GM12878 (cell line): ENCODE measurements around the gene SPEG. TPM values are rescaled to one million over a fixed set of nuclear protein-coding genes. Genes with fewer than 3 reads are reported as not detected.

Experiments
- ATF2 ChIP-seq: IDR thresholded peaks from 2 replicates; pipeline ENCODE4 v1.6.1; 2012; ENCODE audit warnings: low read length, inconsistent platforms
- BACH1 ChIP-seq: fragments of 450-650 bp; IDR thresholded peaks from 2 replicates; pipeline ENCODE4 v1.6.1; 2017; ENCODE audit warnings: mild to moderate bottlenecking, borderline replicate concordance
- BCL3 ChIP-seq: IDR thresholded peaks from 2 replicates; pipeline ENCODE4 v1.6.1; 2011; ENCODE audit warnings: borderline replicate concordance, low read depth, mild to moderate bottlenecking, moderate library complexity, low read length; ENCODE audit not compliant: insufficient read depth, poor library complexity, severe bottlenecking
- CHD4 ChIP-seq: fragments of 200-600 bp; sonication (generic); IDR thresholded peaks from 2 replicates; pipeline ENCODE4 v1.6.1; 2016; ENCODE audit warnings: mild to moderate bottlenecking
- CREM ChIP-seq: IDR thresholded peaks from 2 replicates; pipeline ENCODE4 v1.6.1; 2014; ENCODE audit warnings: antibody characterized with exemption, low read depth
- CTCF ChIP-seq, 3 experiments: IDR thresholded peaks in 2 of 3; conservative IDR thresholded peaks in 1 of 3; 2 replicates each; pipeline ENCODE4 v1.5.1; 2011; ENCODE audit warnings: low read depth in 3 of 3, low read length in 3 of 3, mild to moderate bottlenecking in 3 of 3, control low read depth in 2 of 3, moderate library complexity in 2 of 3, inconsistent platforms in 1 of 3, mixed read lengths in 1 of 3; ENCODE audit not compliant: control insufficient read depth in 2 of 3, insufficient read depth in 1 of 3; ENCODE audit errors: extremely low read depth in 1 of 3
- IRF4 ChIP-seq: IDR thresholded peaks from 2 replicates; pipeline ENCODE4 v1.6.1; 2011; ENCODE audit warnings: low read depth, low read length
- KLF5 ChIP-seq: fragments of 450-650 bp; IDR thresholded peaks from 2 replicates; pipeline ENCODE4 v1.6.1; 2014; ENCODE audit warnings: mild to moderate bottlenecking; ENCODE audit not compliant: partially characterized antibody
- MAX ChIP-seq: IDR thresholded peaks from 2 replicates; pipeline ENCODE4 v1.6.1; 2012; ENCODE audit warnings: low read depth, low read length, improper control_type of control experiment
- NKRF ChIP-seq: fragments of 450-650 bp; conservative IDR thresholded peaks from 2 replicates; pipeline ENCODE4 v1.6.1; 2017; ENCODE audit warnings: mild to moderate bottlenecking, moderate library complexity
- PKNOX1 ChIP-seq: fragments of 450-650 bp; IDR thresholded peaks from 2 replicates; pipeline ENCODE4 v1.6.1; 2016; ENCODE audit warnings: mild to moderate bottlenecking
- POLR2A ChIP-seq: IDR thresholded peaks from 2 replicates; pipeline ENCODE4 v1.6.1; 2011; ENCODE audit warnings: low read depth, mild to moderate bottlenecking, low read length
- RFX5 ChIP-seq: IDR thresholded peaks from 2 replicates; pipeline ENCODE4 v1.6.1; 2011; ENCODE audit warnings: low read depth, low read length, improper control_type of control experiment
- SIN3A ChIP-seq: IDR thresholded peaks from 2 replicates; pipeline ENCODE4 v1.6.1; 2012; ENCODE audit warnings: low read depth, low read length, improper control_type of control experiment
- TARDBP ChIP-seq: IDR thresholded peaks from 2 replicates; pipeline ENCODE4 v1.6.1; 2016; ENCODE audit warnings: borderline replicate concordance
- ZNF687 ChIP-seq: fragments of 450-650 bp; IDR thresholded peaks from 2 replicates; pipeline ENCODE4 v1.6.1; 2017; ENCODE audit warnings: mild to moderate bottlenecking, moderate library complexity
- polyA plus RNA-seq, 11 experiments: library from polyadenylated mRNA; depleted of rRNA in 4 of 11; unstranded in 6 of 11; stranded (reverse) in 5 of 11; fragments of >200 nt; fragmentation: Nextera tagmentation in 4 of 11; fragmentation: Illumina TruSeq in 1 of 11; extraction: Ambion mirVana in 4 of 11; extraction: Trizol in 1 of 11; gene quantifications; 1 replicate in 1 of 11; 2 replicates in 10 of 11; pipeline versions ENCODE4 v1.2.1 to v1.2.3, GENCODE V29; 2011 to 2016; ENCODE audit warnings: inconsistent platforms in 2 of 11, missing spikeins in 2 of 11, low read depth in 1 of 11
- total RNA-seq, 4 experiments: library from RNA; depleted of rRNA in 3 of 4; stranded (reverse); fragments of >200 nt in 3 of 4; fragmentation: Illumina TruSeq in 1 of 4; extraction: Trizol in 1 of 4; gene quantifications; 2 replicates each; pipeline versions ENCODE4 v1.2.1 to v1.2.3, GENCODE V29; 2013 to 2021

The SPEG gene
- total and polyA plus RNA-seq, 10 of the 15 experiments (the other 5 are each of a cell fraction or from before 2014, with no cell fraction given) = 0.03 to 0.28 TPM; not detected in 8

- peak; percentile 69; the same call in 1 of the 2 replicates for TF ChIP-seq NKRF
- no peak for TF ChIP-seq RFX5
- no peak for TF ChIP-seq CHD4
- no peak for TF ChIP-seq PKNOX1
- no peak for TF ChIP-seq ZNF687
- no peak for TF ChIP-seq CREM
- TF ChIP-seq SIN3A = no peak
- TF ChIP-seq IRF4 = 0 out of 2 replicates have a peak, but pooled peaks have one; percentile 13
- TF ChIP-seq TARDBP = no peak
- peak; percentile 49; the same call in 1 of the 2 replicates for TF ChIP-seq BACH1
- no peak; the same call in 1 of the 2 replicates for TF ChIP-seq MAX
- TF ChIP-seq CTCF (IDR thresholded peaks at IDR 0.05 in 2 of 3, conservative IDR thresholded peaks at IDR 0.05 in 1 of 3; ENCODE audit: control insufficient read depth in 2 of 3, extremely low read depth in 1 of 3, insufficient read depth in 1 of 3, low read depth in 3 of 3, low read length in 3 of 3) = no peak
- peak; percentile 44 for TF ChIP-seq KLF5
- no peak for TF ChIP-seq ATF2
- TF ChIP-seq POLR2A = peak; percentile 65
- no peak for TF ChIP-seq BCL3
These were observed 47.1 kb upstream of the SPEG start, which contains the start of gene DNPEP (continued) for GRCh38 chr2:219387306-219388120.
